Activated B cell treated with CpG ODN at 0.5 μM for 24 hours (primary cell): ENCODE results near the gene PRPH2. TPM values are rescaled to one million over a fixed set of nuclear protein-coding genes. Genes with fewer than 3 reads are reported as not detected.
"Not testable (repeated sequence)": the region's sequence is repeated elsewhere in the genome, so short reads cannot be mapped to it uniquely, and the experiment has no call there.

Experiments
- ATAC-seq: fragments of 200-7000 bp; cut with Tn5 transposase; one replicate; pipeline ENCODE4 v1.10.0; 2021; ENCODE audit warnings: low read depth, mild to moderate bottlenecking, moderate library complexity
- CTCF ChIA-PET: fragments of 350-600 bp; sonication (Branson Sonifier 250); formaldehyde crosslinking; loops from one replicate; lab custom pipeline; 2021; ENCODE audit warnings: antibody characterized with exemption; lab: Charles Lee
- POLR2A ChIA-PET: fragments of 350-600 bp; sonication (Branson Sonifier 250); formaldehyde crosslinking; loops from one replicate; lab custom pipeline; 2021; ENCODE audit warnings: antibody characterized with exemption; lab: Charles Lee
- DNase-seq: peaks from one replicate; pipeline ENCODE4 v3.0.0; 2022
- H3K27ac Mint-ChIP-seq: one replicate; pipeline ENCODE4 v1.8.0; 2020; ENCODE audit warnings: mixed read lengths
- H3K27me3 Mint-ChIP-seq: one replicate; pipeline ENCODE4 v1.8.0; 2021; ENCODE audit warnings: mixed read lengths
- H3K36me3 Mint-ChIP-seq: one replicate; pipeline ENCODE4 v1.8.0; 2021; ENCODE audit warnings: low read depth, mixed read lengths
- H3K4me1 Mint-ChIP-seq: one replicate; pipeline ENCODE4 v1.8.0; 2021; ENCODE audit warnings: mixed read lengths
- H3K4me3 Mint-ChIP-seq: one replicate; pipeline ENCODE4 v1.8.0; 2020; ENCODE audit warnings: mild to moderate bottlenecking, mixed read lengths
- H3K9me3 Mint-ChIP-seq: one replicate; pipeline ENCODE4 v1.8.0; 2020; ENCODE audit warnings: mixed read lengths
- CTCF ChIP-seq: fragments of 200-600 bp; IDR thresholded peaks from one replicate; pipeline ENCODE4 v1.8.0; 2022; ENCODE audit warnings: antibody characterized with exemption, mild to moderate bottlenecking
- intact Hi-C: fragments of 100-400 bp; cut with micrococcal nuclease; formaldehyde crosslinking; loops from one replicate; pipeline ENCODE4 v1.15.1; 2024
- total RNA-seq: library from RNA; stranded (reverse); gene quantifications from 2 replicates; pipeline ENCODE4 v1.2.3, GENCODE V29; 2022

The PRPH2 gene
- total RNA-seq, 1 donor from 2014 or later: not detected

GRCh38 chr6:42704251-42704936 lies 18.0 kb downstream of the PRPH2 start:
- H3K27me3 Mint-ChIP-seq: no peaks in the 10 kb centered on the region
- CTCF ChIA-PET: interaction anchor here (1.0 kb wide), 1 partner anchor 22 kb away, joined by 4 read pairs; no protein-coding TSS in a partner anchor

GRCh38 chr6:42702786-42703185 lies 19.6 kb downstream of the PRPH2 start:
- CTCF ChIA-PET, H3K4me1 Mint-ChIP-seq, ATAC-seq, POLR2A ChIA-PET, H3K27ac Mint-ChIP-seq, DNase-seq, H3K9me3 Mint-ChIP-seq, intact Hi-C loops, H3K4me3 Mint-ChIP-seq, H3K27me3 Mint-ChIP-seq, H3K36me3 Mint-ChIP-seq: not testable (repeated sequence)

More at GRCh38 chr6:42704251-42704936, 18.0 kb downstream of the PRPH2 start:
- no peak overlapping the region for H3K4me3 Mint-ChIP-seq
- H3K27ac Mint-ChIP-seq: no peak overlapping the region
- no peak for ATAC-seq
- POLR2A ChIA-PET: no interaction called here
- DNase-seq: no peak
- no peaks in the 10 kb centered on the region for H3K4me1 Mint-ChIP-seq
- H3K36me3 Mint-ChIP-seq: no peaks in the 10 kb centered on the region
- no peaks in the 10 kb centered on the region for H3K9me3 Mint-ChIP-seq
- no peak for TF ChIP-seq CTCF
- intact Hi-C loops: no loop called here

- intact Hi-C loops: no loop called here
- Mint-ChIP-seq H3K4me3 (no peak overlapping the region), H3K4me1 (no peaks in the 10 kb centered on the region), H3K36me3 (no peaks in the 10 kb centered on the region), H3K27me3 (no peaks in the 10 kb centered on the region), H3K9me3 (no peaks in the 10 kb centered on the region), H3K27ac (no peak overlapping the region)
- POLR2A ChIA-PET: interaction anchor here (0.6 to 1.0 kb wide), 2 partner anchors 9 to 189 kb away, joined by 3 to 7 read pairs; a partner anchor contains a TSS
- no peak for DNase-seq
- CTCF ChIA-PET: interaction anchor here (0.7 kb wide), 1 partner anchor 198 kb away, joined by 3 read pairs; no protein-coding TSS in a partner anchor
- no peak for TF ChIP-seq CTCF
- no peak for ATAC-seq
These were observed 20.2 kb downstream of the PRPH2 start for GRCh38 chr6:42702200-42702599.

- no peak for TF ChIP-seq CTCF
- no peaks in the 10 kb centered on the region for H3K9me3 Mint-ChIP-seq
- H3K36me3 Mint-ChIP-seq: peaks cover 18% of the 10 kb centered on the region
- peaks cover 12% of the 10 kb centered on the region for H3K4me1 Mint-ChIP-seq
- DNase-seq (no peak), ATAC-seq (no peak)
- H3K27me3 Mint-ChIP-seq: no peaks in the 10 kb centered on the region
- ChIA-PET POLR2A (interaction anchor here (0.7 kb wide), 1 partner anchor 22 kb away, joined by 4 read pairs; no protein-coding TSS in a partner anchor), CTCF (no interaction called here)
- no peak overlapping the region for H3K27ac Mint-ChIP-seq
- H3K4me3 Mint-ChIP-seq: no peak overlapping the region
- intact Hi-C loops: no loop called here
These were observed 24.2 kb downstream of the PRPH2 start for GRCh38 chr6:42698217-42698616.

- ATAC-seq (no peak), DNase-seq (no peak)
- peaks cover 27% of the 10 kb centered on the region for H3K36me3 Mint-ChIP-seq
- POLR2A ChIA-PET: interaction anchor here (0.7 kb wide), 1 partner anchor 25 kb away, joined by 3 read pairs; no protein-coding TSS in a partner anchor
- no peaks in the 10 kb centered on the region for H3K9me3 Mint-ChIP-seq
- no peak for TF ChIP-seq CTCF
- peaks cover 15% of the 10 kb centered on the region for H3K4me1 Mint-ChIP-seq
- no peak overlapping the region for H3K27ac Mint-ChIP-seq
- H3K27me3 Mint-ChIP-seq: no peaks in the 10 kb centered on the region
- intact Hi-C loops: no loop called here
- CTCF ChIA-PET: interaction anchor here (2.0 kb wide), 1 partner anchor 30 kb away, joined by 5 read pairs; no protein-coding TSS in a partner anchor
- H3K4me3 Mint-ChIP-seq: no peak overlapping the region
These were observed 25.1 kb downstream of the PRPH2 start for GRCh38 chr6:42697268-42697655.
